ENCODE data around the gene COG6.

DNA sequence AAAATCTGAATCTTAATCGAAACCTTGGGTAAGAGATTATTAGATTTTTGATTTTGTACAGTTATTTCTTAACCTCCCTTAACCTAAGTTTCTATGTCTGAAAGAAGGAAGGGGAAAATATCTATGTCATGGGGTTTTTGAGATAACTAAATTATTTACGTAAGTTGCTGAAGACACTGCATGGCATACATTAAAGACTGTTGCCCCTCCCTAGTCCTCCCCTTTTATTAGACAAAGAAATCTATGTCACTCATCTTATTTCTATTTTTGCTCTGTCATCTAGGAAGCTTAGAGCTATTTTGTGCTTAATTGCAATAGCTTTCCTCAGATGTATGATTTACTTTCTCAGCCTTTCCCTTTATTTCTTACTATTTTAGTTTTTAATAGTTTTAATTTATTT lies 15.0 kb downstream of the COG6 start:
- TF ChIP-seq RFX5 (IDR thresholded peaks at IDR 0.05; ENCODE audit: low read length) (no peak), RCOR1 (IDR thresholded peaks at IDR 0.05; ENCODE audit: low read length) (no peak), JUND (IDR thresholded peaks at IDR 0.05) (no peak), FOSL2 (IDR thresholded peaks at IDR 0.05; ENCODE audit: borderline replicate concordance, low read depth) (no peak), EP300 (IDR thresholded peaks at IDR 0.05; ENCODE audit: borderline replicate concordance in 1 of 2, low read depth in 1 of 2, low read length in 1 of 2) (no peak), REST (IDR thresholded peaks at IDR 0.05; ENCODE audit: low read depth, low read length) (no peak), GABPA (IDR thresholded peaks at IDR 0.05; ENCODE audit: low read depth) (no peak)
- TF ChIP-seq, protein P1, sequence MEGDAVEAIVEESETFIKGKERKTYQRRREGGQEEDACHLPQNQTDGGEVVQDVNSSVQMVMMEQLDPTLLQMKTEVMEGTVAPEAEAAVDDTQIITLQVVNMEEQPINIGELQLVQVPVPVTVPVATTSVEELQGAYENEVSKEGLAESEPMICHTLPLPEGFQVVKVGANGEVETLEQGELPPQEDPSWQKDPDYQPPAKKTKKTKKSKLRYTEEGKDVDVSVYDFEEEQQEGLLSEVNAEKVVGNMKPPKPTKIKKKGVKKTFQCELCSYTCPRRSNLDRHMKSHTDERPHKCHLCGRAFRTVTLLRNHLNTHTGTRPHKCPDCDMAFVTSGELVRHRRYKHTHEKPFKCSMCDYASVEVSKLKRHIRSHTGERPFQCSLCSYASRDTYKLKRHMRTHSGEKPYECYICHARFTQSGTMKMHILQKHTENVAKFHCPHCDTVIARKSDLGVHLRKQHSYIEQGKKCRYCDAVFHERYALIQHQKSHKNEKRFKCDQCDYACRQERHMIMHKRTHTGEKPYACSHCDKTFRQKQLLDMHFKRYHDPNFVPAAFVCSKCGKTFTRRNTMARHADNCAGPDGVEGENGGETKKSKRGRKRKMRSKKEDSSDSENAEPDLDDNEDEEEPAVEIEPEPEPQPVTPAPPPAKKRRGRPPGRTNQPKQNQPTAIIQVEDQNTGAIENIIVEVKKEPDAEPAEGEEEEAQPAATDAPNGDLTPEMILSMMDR (IDR thresholded peaks at IDR 0.05) = no peak
- TF ChIP-seq, protein P2, sequence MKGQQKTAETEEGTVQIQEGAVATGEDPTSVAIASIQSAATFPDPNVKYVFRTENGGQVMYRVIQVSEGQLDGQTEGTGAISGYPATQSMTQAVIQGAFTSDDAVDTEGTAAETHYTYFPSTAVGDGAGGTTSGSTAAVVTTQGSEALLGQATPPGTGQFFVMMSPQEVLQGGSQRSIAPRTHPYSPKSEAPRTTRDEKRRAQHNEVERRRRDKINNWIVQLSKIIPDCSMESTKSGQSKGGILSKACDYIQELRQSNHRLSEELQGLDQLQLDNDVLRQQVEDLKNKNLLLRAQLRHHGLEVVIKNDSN (IDR thresholded peaks at IDR 0.05; ENCODE audit: borderline replicate concordance, low read depth) = no peak
